OCI-LY7 (cell line): Measurements from ENCODE around the gene HERPUD2.

Experiments used
- CTCF ChIP-seq: fragments of 200-600 bp; sonication (generic); conservative IDR thresholded peaks from 2 replicates; pipeline ENCODE4 v1.5.1; 2014; ENCODE audit warnings: mild to moderate bottlenecking, antibody characterized with exemption, low read length, moderate library complexity, mixed read lengths
- EZH2phosphoT487 ChIP-seq: fragments of 200-600 bp; sonication (generic); IDR thresholded peaks from 2 replicates; pipeline ENCODE4 v1.6.1; 2018; ENCODE audit warnings: low read depth, borderline replicate concordance, mild to moderate bottlenecking, mixed run types, antibody characterized with exemption, low read length, moderate library complexity, mixed read lengths

- TF ChIP-seq CTCF (no peak), EZH2phosphoT487 (no peak)
Measured at GRCh38 chr7:35717013-35717412, 22.1 kb upstream of the HERPUD2 start.
